A673 (cell line): ENCODE measurements around the gene SPTBN4. TPM values are rescaled to one million over a fixed set of nuclear protein-coding genes. Genes with fewer than 3 reads are reported as not detected.
"Not testable (repeated sequence)": the region's sequence is repeated elsewhere in the genome, so short reads cannot be mapped to it uniquely, and the experiment has no call there.

Experiments used
- BruUV-seq: library from RNA; stranded (reverse); fragments of 400-500 nt; replicated peaks from 2 replicates; lab custom pipeline; 2021; lab: Mats Ljungman, UMichigan
- CTCF ChIA-PET: fragments of 300-600 bp; sonication (Branson Sonifier 250); formaldehyde crosslinking; loops from one replicate; lab custom pipeline; 2022; ENCODE audit warnings: antibody characterized with exemption; lab: Charles Lee
- POLR2A ChIA-PET: fragments of 300-600 bp; sonication (Branson Sonifier 250); formaldehyde crosslinking; loops from one replicate; lab custom pipeline; 2022; ENCODE audit warnings: antibody characterized with exemption; ENCODE audit not compliant: low non-redundant PET; lab: Charles Lee
- DNase-seq: peaks from one replicate; pipeline ENCODE4 v3.0.0-alpha.2; 2015; ENCODE audit warnings: low spot score
- H3K27ac ChIP-seq: fragments of 200-600 bp; sonication (generic); 2 replicates; pipeline ENCODE4 v1.5.1; 2016; ENCODE audit warnings: mixed run types, low read depth, mild to moderate bottlenecking, mixed read lengths, antibody characterized with exemption, low read length; ENCODE audit not compliant: poor library complexity, severe bottlenecking
- H3K27me3 ChIP-seq: fragments of 200-600 bp; sonication (generic); replicated peaks from 2 replicates; pipeline ENCODE4 v1.6.1; 2017; ENCODE audit warnings: mixed run types, low read depth, mild to moderate bottlenecking, mixed read lengths, antibody characterized with exemption, low read length; ENCODE audit not compliant: insufficient read depth, poor library complexity
- H3K36me3 ChIP-seq: fragments of 200-600 bp; sonication (generic); 2 replicates; pipeline ENCODE4 v1.6.1; 2016; ENCODE audit warnings: mixed run types, mild to moderate bottlenecking, mixed read lengths, antibody characterized with exemption, low read length; ENCODE audit not compliant: insufficient read depth, poor library complexity, severe bottlenecking
- H3K4me1 ChIP-seq: fragments of 200-600 bp; sonication (generic); 2 replicates; pipeline ENCODE4 v1.6.1; 2017; ENCODE audit warnings: mixed run types, mild to moderate bottlenecking, mixed read lengths, antibody characterized with exemption, low read length; ENCODE audit not compliant: insufficient read depth, poor library complexity, severe bottlenecking
- H3K4me3 ChIP-seq: fragments of 200-600 bp; sonication (generic); 2 replicates; pipeline ENCODE4 v1.5.1; 2016; ENCODE audit warnings: low read depth, mixed run types, mild to moderate bottlenecking, mixed read lengths, low read length; ENCODE audit not compliant: poor library complexity, severe bottlenecking
- H3K9me3 ChIP-seq: fragments of 200-600 bp; sonication (generic); 2 replicates; pipeline ENCODE4 v1.6.1; 2016; ENCODE audit warnings: mixed run types, low read depth, mild to moderate bottlenecking, mixed read lengths, antibody characterized with exemption, low read length; ENCODE audit not compliant: poor library complexity, severe bottlenecking
- EZH2 ChIP-seq: fragments of 200-600 bp; sonication (generic); IDR thresholded peaks from 2 replicates; pipeline ENCODE4 v1.6.1; 2017; ENCODE audit warnings: borderline replicate concordance, low read depth, mild to moderate bottlenecking, mixed read lengths, antibody characterized with exemption, low read length; ENCODE audit not compliant: poor library complexity, severe bottlenecking
- intact Hi-C: fragments of 100-400 bp; cut with micrococcal nuclease; formaldehyde crosslinking; loops from one replicate; pipeline ENCODE4 v1.10.0; 2022; ENCODE audit not compliant: unreplicated experiment
- total RNA-seq: library from RNA; stranded (reverse); gene quantifications from 2 replicates; pipeline ENCODE4 v1.2.3, GENCODE V29; 2021
- TF ChIP-seq, protein P1 (sequence below): fragments of 300-800, 200-600 bp; sonication (generic); conservative IDR thresholded peaks from 2 replicates; pipeline ENCODE4 v1.5.1; 2017; ENCODE audit warnings: low read depth, mild to moderate bottlenecking, antibody characterized with exemption, low read length, moderate library complexity, mixed read lengths

Gene SPTBN4
- total RNA-seq, 1 experiment from 2014 or later: 0.43 TPM

- Histone ChIP-seq H3K36me3 (no peaks in the 10 kb centered on the region), H3K9me3 (no peaks in the 10 kb centered on the region), H3K4me3 (no peak overlapping the region), H3K4me1 (peaks cover 8% of the 10 kb centered on the region), H3K27ac (no peak overlapping the region), H3K27me3 (no peaks in the 10 kb centered on the region)
- ChIA-PET POLR2A (no interaction called here), CTCF (no interaction called here)
- intact Hi-C loops: no loop called here
- no peak for TF ChIP-seq EZH2
- TF ChIP-seq, protein P1, sequence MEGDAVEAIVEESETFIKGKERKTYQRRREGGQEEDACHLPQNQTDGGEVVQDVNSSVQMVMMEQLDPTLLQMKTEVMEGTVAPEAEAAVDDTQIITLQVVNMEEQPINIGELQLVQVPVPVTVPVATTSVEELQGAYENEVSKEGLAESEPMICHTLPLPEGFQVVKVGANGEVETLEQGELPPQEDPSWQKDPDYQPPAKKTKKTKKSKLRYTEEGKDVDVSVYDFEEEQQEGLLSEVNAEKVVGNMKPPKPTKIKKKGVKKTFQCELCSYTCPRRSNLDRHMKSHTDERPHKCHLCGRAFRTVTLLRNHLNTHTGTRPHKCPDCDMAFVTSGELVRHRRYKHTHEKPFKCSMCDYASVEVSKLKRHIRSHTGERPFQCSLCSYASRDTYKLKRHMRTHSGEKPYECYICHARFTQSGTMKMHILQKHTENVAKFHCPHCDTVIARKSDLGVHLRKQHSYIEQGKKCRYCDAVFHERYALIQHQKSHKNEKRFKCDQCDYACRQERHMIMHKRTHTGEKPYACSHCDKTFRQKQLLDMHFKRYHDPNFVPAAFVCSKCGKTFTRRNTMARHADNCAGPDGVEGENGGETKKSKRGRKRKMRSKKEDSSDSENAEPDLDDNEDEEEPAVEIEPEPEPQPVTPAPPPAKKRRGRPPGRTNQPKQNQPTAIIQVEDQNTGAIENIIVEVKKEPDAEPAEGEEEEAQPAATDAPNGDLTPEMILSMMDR: no peak
- BruUV-seq: no TSS peak
- DNase-seq: no peak
These were observed 72.3 kb downstream of the SPTBN4 start for GRCh38 chr19:40539070-40539469.

GRCh38 chr19:40542202-40542859 is 75.5 kb downstream of the SPTBN4 start:
- intact Hi-C loops: no loop called here
- no TSS peak for BruUV-seq
- no peak overlapping the region for H3K4me3 ChIP-seq
- peaks cover 8% of the 10 kb centered on the region for H3K4me1 ChIP-seq
- no peak overlapping the region for H3K27ac ChIP-seq
- no peaks in the 10 kb centered on the region for H3K9me3 ChIP-seq
- DNase-seq: peak; percentile 40
- ChIA-PET POLR2A (interaction anchor here (0.7 kb wide), 1 partner anchor 25 kb away, joined by 3 read pairs; no protein-coding TSS in a partner anchor), CTCF (interaction anchor here (0.6 to 0.7 kb wide), 2 partner anchors 60 to 377 kb away, joined by 4 to 11 read pairs; no protein-coding TSS in a partner anchor)
- no peaks in the 10 kb centered on the region for H3K36me3 ChIP-seq
- TF ChIP-seq, protein P1: no peak
- no peak for TF ChIP-seq EZH2
- H3K27me3 ChIP-seq: no peaks in the 10 kb centered on the region

DNA sequence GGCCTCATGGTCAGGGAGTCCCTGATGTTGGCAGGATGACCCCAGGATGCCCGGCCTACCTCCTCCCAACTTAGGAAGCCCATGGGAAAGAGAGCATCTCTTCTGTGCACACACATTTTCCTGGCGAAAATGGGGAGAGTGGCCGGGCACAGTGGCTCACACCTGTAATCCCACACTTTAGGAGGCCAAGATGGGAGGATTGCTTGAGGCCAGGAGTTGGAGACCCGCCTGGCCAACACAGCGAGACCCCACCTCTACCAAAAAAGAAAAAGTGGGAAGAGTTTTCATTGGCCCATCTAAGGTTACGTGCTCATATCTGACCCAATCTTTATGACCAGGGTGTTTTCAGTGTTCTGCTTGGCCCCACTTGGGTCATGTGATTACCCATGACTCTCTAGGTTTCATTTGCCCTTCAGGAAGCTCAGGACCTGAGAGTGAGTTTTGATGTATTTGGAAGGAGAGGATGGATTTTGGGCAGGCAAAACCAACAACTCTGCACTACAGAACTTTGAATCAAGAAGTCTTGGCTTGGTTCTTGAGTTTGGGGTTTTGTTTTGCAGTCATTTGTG is 76.3 kb downstream of the SPTBN4 start:
- no peaks in the 10 kb centered on the region for H3K9me3 ChIP-seq
- H3K27ac ChIP-seq: no peak overlapping the region
- H3K4me1 ChIP-seq: peaks cover 8% of the 10 kb centered on the region
- no peaks in the 10 kb centered on the region for H3K36me3 ChIP-seq
- no peak for DNase-seq
- no TSS peak for BruUV-seq
- CTCF ChIA-PET: interaction anchor here (0.6 to 0.7 kb wide), 2 partner anchors 59 to 378 kb away, joined by 4 to 11 read pairs; no protein-coding TSS in a partner anchor
- H3K4me3 ChIP-seq: no peak overlapping the region
- no peaks in the 10 kb centered on the region for H3K27me3 ChIP-seq
- intact Hi-C loops: no loop called here
- TF ChIP-seq EZH2: no peak
- POLR2A ChIA-PET: interaction anchor here (0.7 kb wide), 1 partner anchor 24 kb away, joined by 3 read pairs; no protein-coding TSS in a partner anchor

DNA sequence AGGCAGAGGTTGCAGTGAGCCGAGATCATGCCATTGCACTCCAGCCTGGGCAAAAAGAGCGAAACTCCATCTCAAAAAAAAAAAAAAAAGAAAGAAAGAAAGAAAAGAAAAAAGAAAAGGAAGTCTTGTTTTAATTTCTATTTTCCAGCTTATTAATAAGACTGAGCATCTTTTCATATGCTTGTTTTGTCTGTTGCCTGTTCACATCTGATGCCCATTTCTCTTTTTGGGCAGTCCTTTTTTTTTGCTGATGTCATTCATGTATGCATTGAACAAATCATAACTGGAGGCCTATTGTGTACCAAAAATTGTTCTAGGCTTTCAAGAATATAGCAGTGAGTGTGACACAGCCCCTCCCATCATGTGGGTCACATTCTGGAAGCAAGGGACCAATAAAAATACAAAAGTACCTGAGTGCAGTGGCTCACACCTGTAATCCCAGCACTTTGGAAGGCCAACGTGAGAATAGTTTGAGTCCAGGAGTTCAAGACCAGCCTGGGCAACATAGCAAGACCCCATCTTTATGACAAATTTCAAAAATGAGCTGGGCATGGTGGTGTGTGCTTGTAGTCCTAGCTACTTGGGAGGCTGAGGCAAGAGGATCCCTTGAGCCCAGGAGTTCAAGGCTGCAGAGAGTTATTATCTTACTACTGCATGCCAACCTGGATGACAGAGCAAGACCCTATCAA is 79.5 kb downstream of the SPTBN4 start:
- H3K27me3 ChIP-seq, H3K36me3 ChIP-seq, H3K4me3 ChIP-seq, intact Hi-C loops, H3K9me3 ChIP-seq, DNase-seq, BruUV-seq, H3K27ac ChIP-seq, CTCF ChIA-PET, POLR2A ChIA-PET: not testable (repeated sequence)
- peaks cover 11% of the 10 kb centered on the region for H3K4me1 ChIP-seq

GRCh38 chr19:40547190-40547589 is 80.4 kb downstream of the SPTBN4 start:
- intact Hi-C loops, POLR2A ChIA-PET, H3K4me3 ChIP-seq, CTCF ChIA-PET, H3K27me3 ChIP-seq, DNase-seq, H3K36me3 ChIP-seq, H3K9me3 ChIP-seq, BruUV-seq, H3K27ac ChIP-seq: not testable (repeated sequence)
- H3K4me1 ChIP-seq: peaks cover 10% of the 10 kb centered on the region
